Measurements from ENCODE around the gene TP53BP1.

- TF ChIP-seq SUZ12 (IDR thresholded peaks at IDR 0.05; ENCODE audit: extremely low read depth, insufficient read depth, insufficient read length) (no peak), ZNF274 (IDR thresholded peaks at IDR 0.05; ENCODE audit: low read depth, low read length) (no peak), YY1 (IDR thresholded peaks at IDR 0.05; ENCODE audit: insufficient read depth, insufficient read length) (no peak)
Observed at GRCh38 chr15:43382310-43382709, 110.6 kb downstream of the TP53BP1 start.
